ENCODE results near the gene AARSD1.

- TF ChIP-seq CTCF (IDR thresholded peaks at IDR 0.05) (no peak), POLR2A (IDR thresholded peaks at IDR 0.05) (no peak)
Measured at GRCh38 chr17:42989726-42990652, 25.7 kb upstream of the AARSD1 start.

All from upper lobe of left lung (tissue), 4 donors.